ENCODE measurements around the gene LENG1.

The LENG1 gene

DNA sequence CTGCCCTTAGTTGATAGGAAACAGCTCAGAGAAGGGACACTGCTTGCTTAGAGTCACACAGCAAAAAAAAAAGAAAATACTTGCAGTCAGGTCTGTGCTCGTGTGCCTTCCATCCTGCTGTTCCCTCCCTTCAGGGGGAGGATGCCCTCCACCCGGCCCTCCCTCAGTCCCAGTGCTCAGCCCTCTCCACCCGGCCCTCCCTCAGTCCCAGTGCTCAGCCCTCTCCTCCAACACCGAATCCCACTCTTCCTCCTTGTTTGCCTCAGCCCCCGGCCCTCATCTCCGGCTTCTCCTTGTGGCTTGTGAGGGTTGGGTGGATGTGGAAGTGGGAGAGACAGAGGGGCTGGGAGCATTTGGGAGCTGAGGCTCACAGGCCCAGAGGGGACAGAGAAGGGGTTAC lies 49.9 kb downstream of the LENG1 start:
- no peak for DNase-seq (ENCODE audit: low read depth in 2 of 2)

DNA sequence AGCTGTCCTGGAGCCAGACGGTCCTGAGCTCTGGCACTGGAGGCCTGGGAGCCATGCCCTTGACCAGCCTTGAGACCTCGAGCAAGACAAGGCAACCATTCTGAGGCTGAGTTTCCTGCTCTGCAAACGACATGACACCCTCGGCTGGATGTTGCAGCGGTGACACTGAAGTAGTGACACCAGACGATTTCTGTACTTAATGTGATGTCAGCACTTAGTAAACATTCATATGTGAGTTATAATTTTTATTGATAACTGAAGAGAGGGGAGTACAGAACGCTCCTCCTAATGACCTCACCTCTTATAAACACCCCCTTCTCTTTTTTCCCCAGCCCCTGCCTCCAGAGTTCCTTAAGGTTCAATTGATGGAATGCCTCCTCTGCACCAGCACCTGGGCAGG lies 51.0 kb downstream of the LENG1 start:
- no peak for DNase-seq (ENCODE audit: low read depth in 2 of 2)

DNA sequence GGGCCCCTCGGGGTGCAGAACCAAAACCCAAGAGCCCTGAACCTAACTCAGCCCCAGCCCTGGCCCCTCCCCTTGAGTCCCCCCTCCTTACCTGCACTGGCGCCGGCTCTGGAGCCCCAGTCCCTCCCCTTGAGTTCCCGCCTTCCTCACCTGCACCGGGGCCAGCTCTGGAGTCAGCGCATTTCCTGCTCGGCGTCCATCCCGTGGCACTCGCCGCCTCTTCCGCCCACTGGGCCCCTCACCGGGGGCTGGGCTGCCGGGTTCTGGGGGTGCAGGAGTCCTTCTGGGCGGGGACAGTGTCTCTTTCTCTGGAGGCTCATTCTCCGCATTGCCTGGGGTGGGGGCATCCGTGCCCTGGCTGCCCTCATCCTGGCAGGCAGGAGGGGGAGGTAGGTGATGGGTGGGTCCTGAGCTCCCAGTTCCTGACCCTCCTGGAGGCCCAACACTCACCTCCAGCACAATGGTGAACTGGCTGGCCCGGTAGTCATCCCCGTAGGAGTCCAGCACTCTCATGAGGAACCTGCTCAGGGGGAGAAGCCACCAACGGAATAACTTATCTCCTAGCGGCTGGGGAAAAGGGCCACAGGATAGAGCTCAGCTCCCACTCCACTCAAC lies 51.5 kb downstream of the LENG1 start:
- no peak for DNase-seq (ENCODE audit: low read depth in 2 of 2)

DNA sequence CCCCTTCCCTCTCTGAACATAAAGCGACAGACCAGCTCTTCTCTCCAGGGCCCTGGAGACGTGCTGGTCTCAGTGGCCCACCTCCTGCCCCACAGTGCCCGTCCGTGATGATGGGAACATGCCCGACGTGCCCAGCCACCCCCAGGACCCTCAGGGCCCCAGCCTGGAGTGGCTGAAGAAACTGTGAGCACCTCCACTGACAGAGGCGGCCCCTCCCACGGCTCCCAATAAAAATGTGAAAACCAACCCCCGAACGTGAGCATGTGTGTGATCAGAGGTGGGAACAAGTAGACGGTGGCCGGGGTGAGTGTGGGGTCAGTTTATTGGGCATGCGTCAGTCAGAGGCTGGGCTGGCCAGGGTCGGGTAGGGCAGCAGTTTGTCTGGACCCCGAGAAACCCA lies 52.8 kb downstream of the LENG1 start:
- DNase-seq (ENCODE audit: low read depth in 2 of 2): no peak

DNA sequence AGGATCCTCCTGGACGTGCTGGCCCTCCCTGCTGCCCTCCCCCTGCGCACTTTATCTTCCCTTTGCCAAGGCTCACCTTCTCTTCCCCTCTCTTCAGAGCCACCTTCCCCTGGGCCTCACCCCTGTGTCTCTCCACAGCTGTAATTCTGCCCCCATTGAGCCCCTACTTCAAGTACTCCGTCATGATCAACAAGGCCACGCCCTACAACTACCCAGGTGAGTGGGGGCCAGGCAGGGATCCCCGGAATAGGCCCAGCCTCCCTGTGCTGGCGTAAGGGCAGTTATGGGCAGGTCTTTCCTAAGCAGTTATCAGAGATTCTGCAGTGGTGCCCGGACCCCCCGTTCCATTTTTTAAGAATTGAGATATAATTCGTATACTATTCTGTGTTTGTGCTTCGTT lies 53.7 kb downstream of the LENG1 start:
- no peak for DNase-seq (ENCODE audit: low read depth in 2 of 2)
